Mesenchymal stem cell (in vitro differentiated cells and primary cell): ENCODE measurements around the gene GFY.

Experiments
- DNase-seq: peaks from one replicate; pipeline ENCODE4 v3.0.0-alpha.2; 2013
- H2AFZ ChIP-seq: one replicate; pipeline ENCODE4 v1.6.1; 2013; ENCODE audit warnings: low read depth, mild to moderate bottlenecking, control low read depth, inconsistent platforms, low read length, moderate library complexity
- H2AK5ac ChIP-seq: 2 replicates; pipeline ENCODE4 v1.6.1; 2013; ENCODE audit warnings: low read length, moderate library complexity, mild to moderate bottlenecking, inconsistent platforms; ENCODE audit not compliant: severe bottlenecking
- H2BK120ac ChIP-seq: one replicate; pipeline ENCODE4 v1.6.1; 2013; ENCODE audit warnings: low read depth, mild to moderate bottlenecking, inconsistent platforms, low read length, moderate library complexity
- H2BK12ac ChIP-seq, 2 experiments: one replicate each; pipeline ENCODE4 v1.6.1; 2013; ENCODE audit warnings: inconsistent platforms in 2 of 2, low read length in 2 of 2, mild to moderate bottlenecking in 2 of 2, moderate library complexity in 2 of 2, control low read depth in 1 of 2
- H2BK15ac ChIP-seq: one replicate; pipeline ENCODE4 v1.6.1; 2013; ENCODE audit warnings: mild to moderate bottlenecking, low read depth, inconsistent platforms; ENCODE audit not compliant: poor library complexity, severe bottlenecking
- H2BK5ac ChIP-seq: 2 replicates; pipeline ENCODE4 v1.6.1; 2013; ENCODE audit warnings: low read depth, mild to moderate bottlenecking, low read length, control low read depth, inconsistent platforms; ENCODE audit not compliant: poor library complexity, severe bottlenecking
- H3K14ac ChIP-seq, 2 experiments: one replicate each; pipeline ENCODE4 v1.6.1; 2013; ENCODE audit warnings: inconsistent platforms in 2 of 2, low read length in 2 of 2, control low read depth in 1 of 2, mild to moderate bottlenecking in 1 of 2, moderate library complexity in 1 of 2
- H3K18ac ChIP-seq, 2 experiments: one replicate each; pipeline ENCODE4 v1.6.1; 2013; ENCODE audit warnings: inconsistent platforms in 2 of 2, low read length in 2 of 2, control low read depth in 1 of 2, low read depth in 1 of 2, mild to moderate bottlenecking in 1 of 2
- H3K23ac ChIP-seq, 2 experiments: one replicate each; pipeline ENCODE4 v1.6.1; 2013; ENCODE audit warnings: inconsistent platforms in 2 of 2, low read length in 2 of 2, mild to moderate bottlenecking in 2 of 2, moderate library complexity in 2 of 2, control low read depth in 1 of 2
- H3K27ac ChIP-seq: 2 replicates; pipeline ENCODE4 v1.5.1; 2013; ENCODE audit warnings: mild to moderate bottlenecking, moderate library complexity, low read length, control low read depth, inconsistent platforms; ENCODE audit not compliant: poor library complexity, severe bottlenecking
- H3K27me3 ChIP-seq, 2 experiments: 2 replicates each; pipeline versions ENCODE4 v1.6.1 to v1.7.0; 2013; ENCODE audit warnings: low read length in 2 of 2, mild to moderate bottlenecking in 2 of 2, moderate library complexity in 2 of 2, control low read depth in 1 of 2, inconsistent platforms in 1 of 2; ENCODE audit not compliant: control insufficient read depth in 1 of 2, insufficient read depth in 1 of 2
- H3K36me3 ChIP-seq, 2 experiments: 2 replicates each; pipeline versions ENCODE4 v1.6.1 to v1.7.0; 2013; ENCODE audit warnings: low read length in 2 of 2, control low read depth in 1 of 2, inconsistent platforms in 1 of 2, low read depth in 1 of 2, mild to moderate bottlenecking in 1 of 2; ENCODE audit not compliant: insufficient read depth in 2 of 2, control insufficient read depth in 1 of 2
- H3K4ac ChIP-seq, 2 experiments: one replicate each; pipeline ENCODE4 v1.6.1; 2013; ENCODE audit warnings: inconsistent platforms in 2 of 2, low read length in 2 of 2, mild to moderate bottlenecking in 2 of 2, moderate library complexity in 2 of 2, control low read depth in 1 of 2, low read depth in 1 of 2
- H3K4me1 ChIP-seq: 2 replicates; pipeline ENCODE4 v1.6.1; 2013; ENCODE audit warnings: low read depth, low read length, control low read depth; ENCODE audit not compliant: control insufficient read depth, insufficient read depth
- H3K4me2 ChIP-seq: 2 replicates; pipeline ENCODE4 v1.6.1; 2013; ENCODE audit warnings: low read length, mild to moderate bottlenecking, inconsistent platforms; ENCODE audit not compliant: poor library complexity, severe bottlenecking
- H3K4me3 ChIP-seq, 2 experiments: 2 replicates each; pipeline versions ENCODE4 v1.5.1 to v1.7.0; 2013; ENCODE audit warnings: low read length in 2 of 2, mild to moderate bottlenecking in 2 of 2, control low read depth in 1 of 2, low read depth in 1 of 2; ENCODE audit not compliant: insufficient read depth in 1 of 2
- H3K79me1 ChIP-seq: replicated peaks from 2 replicates; pipeline ENCODE4 v1.6.1; 2013; ENCODE audit warnings: mild to moderate bottlenecking, control low read depth, low read length, inconsistent platforms; ENCODE audit not compliant: poor library complexity, severe bottlenecking
- H3K9ac ChIP-seq: 2 replicates; pipeline ENCODE4 v1.7.0; 2013; ENCODE audit warnings: mild to moderate bottlenecking, low read length, moderate library complexity
- H3K9me3 ChIP-seq: 2 replicates; pipeline ENCODE4 v1.7.0; 2013; ENCODE audit warnings: mild to moderate bottlenecking, low read length; ENCODE audit not compliant: control insufficient read depth
- H4K8ac ChIP-seq: one replicate; pipeline ENCODE4 v1.6.1; 2013; ENCODE audit warnings: inconsistent platforms, mild to moderate bottlenecking, low read length, moderate library complexity
- H4K91ac ChIP-seq: one replicate; pipeline ENCODE4 v1.6.1; 2013; ENCODE audit warnings: mild to moderate bottlenecking, low read length, inconsistent platforms
- WGBS: methylation state at CpG from one replicate; pipeline ENCODE4 v1.1.7; 2013; ENCODE audit warnings: mixed read lengths; 5-methylcytosine and 5-hydroxymethylcytosine counted together

Gene GFY

GRCh38 chr19:49473868-49474541 lies 48.8 kb downstream of the GFY start, which contains the start of gene FLT3LG:
Gene FLT3LG, plus strand, starts transcription at chr19:49474215. Its CDS starts 425 bp downstream, at chr19:49474640.
- peak within 1 kb of the TSS; percentile 96 for H4K8ac ChIP-seq
- H3K27ac ChIP-seq = no peak within 1 kb of the TSS
- H3K14ac ChIP-seq = peak within 1 kb of the TSS; percentile 45 to 49
- H3K79me1 ChIP-seq = no peaks in the 10 kb centered on the region
- DNase-seq = peak; percentile 87
- H3K4me1 ChIP-seq = peaks cover 14% of the 10 kb centered on the region
- H2BK120ac ChIP-seq = no peak within 1 kb of the TSS
- peak within 1 kb of the TSS; percentile 89 for H3K9ac ChIP-seq
- H2BK5ac ChIP-seq = no peak within 1 kb of the TSS
- H2BK15ac ChIP-seq = peak within 1 kb of the TSS; percentile 15
- peak within 1 kb of the TSS; percentile 81 for H3K4me2 ChIP-seq
- peak within 1 kb of the TSS in 1 of 2 experiments; percentile 60 for H3K4ac ChIP-seq
- no peaks in the 10 kb centered on the region for H3K9me3 ChIP-seq
- H3K18ac ChIP-seq = peak within 1 kb of the TSS; percentile 65 to 88
- H3K27me3 ChIP-seq = peaks cover 0 to 7% of the 10 kb centered on the region in 2 experiments
- no peak within 1 kb of the TSS for H3K23ac ChIP-seq
- no peak within 1 kb of the TSS for H2AK5ac ChIP-seq
- 11% methylated on average over 32 of the region's 33 CpGs for WGBS
- H3K36me3 ChIP-seq = peaks cover 0 to 12% of the 10 kb centered on the region in 2 experiments
- H2BK12ac ChIP-seq = peak within 1 kb of the TSS; percentile 32 to 63
- H4K91ac ChIP-seq = peak within 1 kb of the TSS; percentile 95
- peak within 1 kb of the TSS; percentile 97 for H2AFZ ChIP-seq
- peak within 1 kb of the TSS; percentile 54 to 84 for H3K4me3 ChIP-seq

DNA sequence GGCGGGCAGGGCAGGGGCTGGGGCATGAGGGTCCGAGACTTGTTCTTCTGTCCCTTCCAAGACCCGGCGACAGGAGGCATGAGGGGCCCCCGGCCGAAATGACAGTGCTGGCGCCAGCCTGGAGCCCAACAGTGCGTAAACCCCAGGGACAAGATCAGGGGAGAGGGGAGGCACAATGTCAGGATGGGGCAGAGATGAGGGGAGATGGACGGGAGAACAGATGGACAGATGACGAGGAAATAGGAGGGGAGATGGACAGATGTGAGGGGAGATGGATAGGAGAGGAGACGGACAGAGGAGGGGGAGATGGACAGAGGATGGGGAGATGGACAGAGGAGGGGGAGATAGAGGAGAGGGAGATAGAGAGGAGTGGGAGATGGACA lies 49.3 kb downstream of the GFY start:
- peak overlapping the region; percentile 4 to 45 for H3K14ac ChIP-seq
- H3K18ac ChIP-seq = peak overlapping the region; percentile 65 to 88
- WGBS = 34% methylated on average over 11 of the region's 11 CpGs
- peak overlapping the region; percentile 46 for H2AFZ ChIP-seq
- H3K4ac ChIP-seq = peak overlapping the region in 1 of 2 experiments; percentile 60
- no peak overlapping the region for H3K23ac ChIP-seq
- H2BK5ac ChIP-seq = no peak overlapping the region
- peaks cover 0 to 7% of the 10 kb centered on the region in 2 experiments for H3K27me3 ChIP-seq
- peaks cover 0 to 9% of the 10 kb centered on the region in 2 experiments for H3K36me3 ChIP-seq
- peaks cover 14% of the 10 kb centered on the region for H3K4me1 ChIP-seq
- no peak overlapping the region for H2BK120ac ChIP-seq
- no peaks in the 10 kb centered on the region for H3K79me1 ChIP-seq
- peak overlapping the region; percentile 89 for H3K9ac ChIP-seq
- no peak overlapping the region for H2BK15ac ChIP-seq
- H3K27ac ChIP-seq = no peak overlapping the region
- H2BK12ac ChIP-seq = peak overlapping the region in 1 of 2 experiments; percentile 37
- peak overlapping the region; percentile 95 for H4K91ac ChIP-seq
- H3K4me2 ChIP-seq = no peak overlapping the region
- peak overlapping the region in 1 of 2 experiments; percentile 84 for H3K4me3 ChIP-seq
- peak overlapping the region; percentile 96 for H4K8ac ChIP-seq
- H2AK5ac ChIP-seq = no peak overlapping the region
- no peak for DNase-seq
- no peaks in the 10 kb centered on the region for H3K9me3 ChIP-seq

DNA sequence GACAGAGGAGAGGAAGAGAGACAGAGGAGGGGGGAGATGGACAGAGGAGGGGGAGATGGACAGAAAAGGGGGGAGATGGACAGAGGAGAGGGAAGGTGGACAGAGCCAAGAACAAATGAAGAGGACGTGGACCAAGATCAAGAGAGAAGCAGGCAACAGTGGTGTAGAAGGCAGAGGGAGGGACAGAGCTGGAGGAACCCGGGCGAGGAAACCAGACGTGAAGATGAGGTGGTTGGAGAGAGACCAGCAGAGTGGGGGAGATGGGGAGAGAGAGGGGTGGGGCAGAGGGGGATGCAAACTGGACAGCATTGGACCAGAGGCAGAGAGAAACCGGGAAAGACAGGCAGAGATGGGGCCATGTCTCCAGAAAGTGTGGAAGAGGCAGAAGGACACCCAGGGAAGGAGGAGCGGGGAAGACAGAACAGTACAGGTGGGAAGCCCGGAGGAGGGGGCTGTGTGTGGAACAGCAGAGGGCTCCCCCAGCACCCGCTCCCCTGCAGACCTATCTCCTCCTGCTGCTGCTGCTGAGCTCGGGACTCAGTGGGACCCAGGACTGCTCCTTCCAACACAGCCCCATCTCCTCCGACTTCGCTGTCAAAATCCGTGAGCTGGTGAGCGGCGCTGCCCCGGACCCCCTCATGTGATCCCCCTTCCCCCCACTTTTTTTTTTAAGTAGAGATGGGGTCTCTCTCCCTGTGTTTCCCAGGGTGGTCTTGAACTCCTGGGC lies 50.2 kb downstream of the GFY start:
- Histone ChIP-seq H3K18ac (peak overlapping the region in 1 of 2 experiments; percentile 11), H2BK120ac (no peak overlapping the region), H3K36me3 (peaks cover 0 to 1% of the 10 kb centered on the region in 2 experiments), H2BK15ac (no peak overlapping the region), H3K9ac (peak overlapping the region; percentile 89), H4K8ac (no peak overlapping the region), H3K4ac (no peak overlapping the region), H2BK5ac (no peak overlapping the region), H3K14ac (no peak overlapping the region), H3K4me3 (peak overlapping the region in 1 of 2 experiments; percentile 84), H2BK12ac (no peak overlapping the region), H3K4me2 (no peak overlapping the region), H3K27me3 (peaks cover 0 to 7% of the 10 kb centered on the region in 2 experiments), H3K4me1 (peaks cover 14% of the 10 kb centered on the region), H2AK5ac (no peak overlapping the region), H3K27ac (no peak overlapping the region), H3K9me3 (no peaks in the 10 kb centered on the region), H2AFZ (no peak overlapping the region), H3K79me1 (no peaks in the 10 kb centered on the region), H3K23ac (no peak overlapping the region), H4K91ac (no peak overlapping the region)
- 81% methylated on average over 12 of the region's 15 CpGs for WGBS
- DNase-seq = no peak
